Activated CD8-positive, alpha-beta memory T cell treated with anti-CD3 and anti-CD28 coated beads, Interleukin-2, amount 50 U/mL, for 24 hours (primary cell): Measurements from ENCODE around the gene POLR2E.
"Not testable (repeated sequence)": the region's sequence is repeated elsewhere in the genome, so short reads cannot be mapped to it uniquely, and the experiment has no call there.

Experiments used
- DNase-seq: peaks from one replicate; pipeline ENCODE4 v3.0.0-alpha.2; 2020; ENCODE audit errors: extremely low read depth

POLR2E gene

GRCh38 chr19:1126984-1127760, 32.0 kb upstream of the POLR2E start:
- DNase-seq, result no peak

- DNase-seq, result no peak
Measured at GRCh38 chr19:1125601-1126467, 30.7 kb upstream of the POLR2E start.

GRCh38 chr19:1123885-1124677, 28.9 kb upstream of the POLR2E start:
- DNase-seq, result no peak

- no peak for DNase-seq
Measured at GRCh38 chr19:1123381-1123780, 28.2 kb upstream of the POLR2E start.

GRCh38 chr19:1122972-1123363, 27.8 kb upstream of the POLR2E start:
- no peak for DNase-seq

GRCh38 chr19:1122021-1122971, 27.1 kb upstream of the POLR2E start:
- DNase-seq, result no peak

- no peak for DNase-seq
Measured at GRCh38 chr19:1121395-1121794, 26.2 kb upstream of the POLR2E start.

GRCh38 chr19:1119475-1120217, 24.5 kb upstream of the POLR2E start:
- DNase-seq, result no peak

- DNase-seq, result no peak
Measured at GRCh38 chr19:1118999-1119398, 23.8 kb upstream of the POLR2E start.

- no peak for DNase-seq
Measured at GRCh38 chr19:1117654-1118053, 22.5 kb upstream of the POLR2E start.

- no peak for DNase-seq
Measured at GRCh38 chr19:1116726-1117581, 21.8 kb upstream of the POLR2E start.

- DNase-seq, result no peak
Measured at GRCh38 chr19:1115646-1116420, 20.7 kb upstream of the POLR2E start.

- DNase-seq, result not testable (repeated sequence)
Measured at GRCh38 chr19:1114728-1115127, 19.6 kb upstream of the POLR2E start.

- no peak for DNase-seq
Measured at GRCh38 chr19:1113986-1114483, 18.9 kb upstream of the POLR2E start.

GRCh38 chr19:1113030-1113985, 18.1 kb upstream of the POLR2E start:
- DNase-seq, result no peak

GRCh38 chr19:1112268-1113029, 17.3 kb upstream of the POLR2E start:
- no peak for DNase-seq
